ENCODE results near the gene NCBP2L. TPM values are rescaled to one million over a fixed set of nuclear protein-coding genes. Genes with fewer than 3 reads are reported as not detected.
"Not testable (repeated sequence)": the region's sequence is repeated elsewhere in the genome, so short reads cannot be mapped to it uniquely, and the experiment has no call there.

NCBP2L gene
- polyA plus RNA-seq, 3 donors = not detected

- no peak overlapping the region for H3K4me3 ChIP-seq (replicated peaks in 1 of 3; ENCODE audit: low read depth in 2 of 3, low read length in 3 of 3)
- H3K4me1 ChIP-seq (ENCODE audit: control insufficient read depth in 1 of 2, insufficient read depth in 2 of 2, low read length in 2 of 2) = peaks cover 0 to 2% of the 10 kb centered on the region in 2 donors
- H3K4me2 ChIP-seq (replicated peaks; ENCODE audit: extremely low read depth, low read length, poor library complexity, severe bottlenecking) = no peak overlapping the region
- no peaks in the 10 kb centered on the region for H3K9me3 ChIP-seq (replicated peaks in 1 of 2; ENCODE audit: control insufficient read depth in 1 of 2, insufficient read depth in 1 of 2, low read length in 2 of 2)
- Mint-ChIP-seq H3K36me3 (no peaks in the 10 kb centered on the region), H3K27me3 (ENCODE audit: low read depth in 3 of 3) (peaks cover 1 to 3% (median 2%) of the 10 kb centered on the region in 3 donors), H3K4me3 (no peak overlapping the region), H3K4me1 (peaks cover 8% of the 10 kb centered on the region), H3K9me3 (peaks cover 0 to 6% (median 1%) of the 10 kb centered on the region in 7 donors), H3K27ac (no peak overlapping the region)
- H2AFZ ChIP-seq (ENCODE audit: insufficient read depth, low read depth, low read length, poor library complexity, severe bottlenecking) = no peak overlapping the region
- no peaks in the 10 kb centered on the region for H3K36me3 ChIP-seq (replicated peaks in 1 of 2; ENCODE audit: control insufficient read depth in 1 of 2, insufficient read depth in 2 of 2, low read length in 2 of 2)
- H3K27me3 ChIP-seq (ENCODE audit: control insufficient read depth in 2 of 2, insufficient read depth in 2 of 2, low read length in 2 of 2) = no peaks in the 10 kb centered on the region
- H3K27ac ChIP-seq (ENCODE audit: low read depth in 1 of 2, low read length in 2 of 2) = no peak overlapping the region
- DNase-seq = no peak
- no peaks in the 10 kb centered on the region for H3K79me2 ChIP-seq (ENCODE audit: insufficient read depth, low read length)
- 100% methylated on average over 1 of the region's 3 CpGs for WGBS (ENCODE audit: insufficient coverage)
- TF ChIP-seq CTCF (IDR thresholded peaks at IDR 0.05) = no peak
- H3K9ac ChIP-seq (ENCODE audit: insufficient read depth, low read length, poor library complexity, severe bottlenecking) = no peak overlapping the region
- no peaks in the 10 kb centered on the region for H4K20me1 ChIP-seq (ENCODE audit: insufficient read depth, low read length)
- intact Hi-C loops (cut with micrococcal nuclease) = no loop called here
These were observed 27.6 kb downstream of the NCBP2L start for GRCh38 chrX:107805179-107805578.

- H3K27me3 ChIP-seq (ENCODE audit: control insufficient read depth in 2 of 2, insufficient read depth in 2 of 2, low read length in 2 of 2); H3K4me3 ChIP-seq (replicated peaks in 1 of 3; ENCODE audit: low read depth in 2 of 3, low read length in 3 of 3); H3K36me3 ChIP-seq (replicated peaks in 1 of 2; ENCODE audit: control insufficient read depth in 1 of 2, insufficient read depth in 2 of 2, low read length in 2 of 2); H3K36me3 Mint-ChIP-seq; H3K4me3 Mint-ChIP-seq; H3K4me1 ChIP-seq (ENCODE audit: control insufficient read depth in 1 of 2, insufficient read depth in 2 of 2, low read length in 2 of 2); DNase-seq; intact Hi-C loops (cut with micrococcal nuclease); H3K4me1 Mint-ChIP-seq; H3K27ac ChIP-seq (ENCODE audit: low read depth in 1 of 2, low read length in 2 of 2); H3K27me3 Mint-ChIP-seq (ENCODE audit: low read depth in 3 of 3); H3K9me3 Mint-ChIP-seq; H3K79me2 ChIP-seq (ENCODE audit: insufficient read depth, low read length); H3K9ac ChIP-seq (ENCODE audit: insufficient read depth, low read length, poor library complexity, severe bottlenecking); H3K9me3 ChIP-seq (replicated peaks in 1 of 2; ENCODE audit: control insufficient read depth in 1 of 2, insufficient read depth in 1 of 2, low read length in 2 of 2); H3K4me2 ChIP-seq (replicated peaks; ENCODE audit: extremely low read depth, low read length, poor library complexity, severe bottlenecking); H3K27ac Mint-ChIP-seq; H4K20me1 ChIP-seq (ENCODE audit: insufficient read depth, low read length); H2AFZ ChIP-seq (ENCODE audit: insufficient read depth, low read depth, low read length, poor library complexity, severe bottlenecking): not testable (repeated sequence)
- WGBS (ENCODE audit: insufficient coverage) = no CpG with 5 or more reads among the region's 10 CpGs
These were observed 32.5 kb downstream of the NCBP2L start for GRCh38 chrX:107810053-107810452.

Measured in CD14-positive monocyte (primary cell).